Tibial artery (tissue), 4 donors: ENCODE measurements around the gene GCNA.

ENCODE experiments used
- DNase-seq, 2 donors: peaks; one replicate each; pipeline ENCODE4 v3.0.0-alpha.2; 2019
- H3K27ac ChIP-seq, 2 donors: fragments of 200-600 bp; sonication (generic) in 1 of 2; 1 replicate in 1 of 2; 2 replicates in 1 of 2; pipeline ENCODE4 v1.5.1; 2018 to 2019; ENCODE audit warnings: mild to moderate bottlenecking in 1 of 2
- H3K27me3 ChIP-seq, 2 donors: fragments of 200-600 bp; sonication (generic) in 1 of 2; one replicate each; pipeline versions ENCODE4 v1.5.1 to v1.6.0; 2016 to 2019
- H3K36me3 ChIP-seq, 3 donors: fragments of 200-600 bp; sonication (generic) in 2 of 3; one replicate each; pipeline ENCODE4 v1.5.1; 2016 to 2019; ENCODE audit warnings: mild to moderate bottlenecking in 2 of 3
- H3K4me1 ChIP-seq, 4 donors: fragments of 200-600 bp; sonication (generic) in 2 of 4; 1 replicate in 3 of 4; 2 replicates in 1 of 4; pipeline ENCODE4 v1.5.1; 2016 to 2019
- H3K4me3 ChIP-seq, 2 donors: fragments of 200-600 bp; sonication (generic) in 1 of 2; 1 replicate in 1 of 2; 2 replicates in 1 of 2; pipeline ENCODE4 v1.5.1; 2018 to 2019; ENCODE audit warnings: mild to moderate bottlenecking in 2 of 2
- H3K9me3 ChIP-seq, 3 donors: fragments of 200-600 bp; sonication (generic) in 1 of 3; one replicate each; pipeline ENCODE4 v1.5.1; 2016 to 2019
- CTCF ChIP-seq, 2 experiments: fragments of 200-600 bp in 1 of 2; fragments of 450-650 bp in 1 of 2; IDR thresholded peaks; one replicate each; pipeline ENCODE4 v1.5.1; 2017 to 2019; ENCODE audit warnings: antibody characterized with exemption in 2 of 2, mild to moderate bottlenecking in 1 of 2, moderate library complexity in 1 of 2
- intact Hi-C: fragments of 100-400 bp; cut with DNase I; formaldehyde crosslinking; loops from one replicate; pipeline ENCODE4 v1.15.0; 2023; ENCODE audit warnings: low total_unique reads

GCNA gene

GRCh38 chrX:71534773-71535544 is 43.3 kb upstream of the GCNA start:
- Histone ChIP-seq H3K36me3 (no peaks in the 10 kb centered on the region), H3K27ac (peak overlapping the region; percentile 92), H3K4me1 (peaks cover 0 to 32% (median 2%) of the 10 kb centered on the region in 4 donors), H3K27me3 (no peaks in the 10 kb centered on the region), H3K4me3 (peak overlapping the region; percentile 79 to 90), H3K9me3 (no peaks in the 10 kb centered on the region)
- intact Hi-C loops = no loop called here
- TF ChIP-seq CTCF (IDR thresholded peaks at IDR 0.05) = no peak
- no peak for DNase-seq

GRCh38 chrX:71536285-71536684 is 42.0 kb upstream of the GCNA start:
- Histone ChIP-seq H3K4me3 (peak overlapping the region; percentile 79 to 90), H3K27me3 (no peaks in the 10 kb centered on the region), H3K36me3 (no peaks in the 10 kb centered on the region), H3K27ac (peak overlapping the region in 1 of 2 donors; percentile 92), H3K4me1 (peaks cover 0 to 43% (median 2%) of the 10 kb centered on the region in 4 donors), H3K9me3 (no peaks in the 10 kb centered on the region)
- no peak for DNase-seq
- TF ChIP-seq CTCF (IDR thresholded peaks at IDR 0.05) = no peak
- intact Hi-C loops = no loop called here

GRCh38 chrX:71537743-71538142 is 40.5 kb upstream of the GCNA start:
- Histone ChIP-seq H3K4me3 (no peak overlapping the region), H3K27ac (no peak overlapping the region), H3K9me3 (no peaks in the 10 kb centered on the region), H3K27me3 (no peaks in the 10 kb centered on the region), H3K4me1 (peaks cover 0 to 55% (median 2%) of the 10 kb centered on the region in 4 donors), H3K36me3 (no peaks in the 10 kb centered on the region)
- intact Hi-C loops = no loop called here
- TF ChIP-seq CTCF (IDR thresholded peaks at IDR 0.05) = no peak
- no peak for DNase-seq

- Histone ChIP-seq H3K4me1 (peaks cover 0 to 71% (median 2%) of the 10 kb centered on the region in 4 donors), H3K36me3 (no peaks in the 10 kb centered on the region), H3K9me3 (no peaks in the 10 kb centered on the region), H3K27me3 (no peaks in the 10 kb centered on the region), H3K4me3 (no peak overlapping the region), H3K27ac (no peak overlapping the region)
- DNase-seq = no peak
- intact Hi-C loops = no loop called here
- no peak for TF ChIP-seq CTCF (IDR thresholded peaks at IDR 0.05)
Observed at GRCh38 chrX:71540801-71541200, 37.4 kb upstream of the GCNA start.

- Histone ChIP-seq H3K4me3 (no peak overlapping the region), H3K27ac (no peak overlapping the region), H3K9me3 (no peaks in the 10 kb centered on the region), H3K27me3 (no peaks in the 10 kb centered on the region), H3K36me3 (peaks cover 0 to 2% (median 2%) of the 10 kb centered on the region in 3 donors), H3K4me1 (peaks cover 0 to 71% (median 2%) of the 10 kb centered on the region in 4 donors)
- TF ChIP-seq CTCF (IDR thresholded peaks at IDR 0.05) = no peak
- intact Hi-C loops = no loop called here
- DNase-seq = no peak
Observed at GRCh38 chrX:71541210-71542022, 36.8 kb upstream of the GCNA start.
